ENCODE measurements around the gene CHFR.

- no peak for TF ChIP-seq CTCF (conservative IDR thresholded peaks at IDR 0.05; ENCODE audit: low read depth, low read length)
- TF ChIP-seq CEBPB (IDR thresholded peaks at IDR 0.05; ENCODE audit: low read depth, low read length), result no peak
- TF ChIP-seq BHLHE40 (IDR thresholded peaks at IDR 0.05; ENCODE audit: low read depth, low read length), result no peak
- TF ChIP-seq MXI1 (IDR thresholded peaks at IDR 0.05; ENCODE audit: borderline replicate concordance, low read depth, low read length), result no peak
- no peak for TF ChIP-seq RAD21 (IDR thresholded peaks at IDR 0.05; ENCODE audit: low read length)
Measured at GRCh38 chr12:132835076-132836025, 52.1 kb downstream of the CHFR start.
